Right hindlimb (tissue), 1 donor: Measurements from ENCODE around the gene PPEF1.
"Not testable (repeated sequence)": the region's sequence is repeated elsewhere in the genome, so short reads cannot be mapped to it uniquely, and the experiment has no call there.

ENCODE experiments used
- DNase-seq: peaks from one replicate; pipeline ENCODE4 v3.0.0-alpha.2; 2018

Gene PPEF1

DNA sequence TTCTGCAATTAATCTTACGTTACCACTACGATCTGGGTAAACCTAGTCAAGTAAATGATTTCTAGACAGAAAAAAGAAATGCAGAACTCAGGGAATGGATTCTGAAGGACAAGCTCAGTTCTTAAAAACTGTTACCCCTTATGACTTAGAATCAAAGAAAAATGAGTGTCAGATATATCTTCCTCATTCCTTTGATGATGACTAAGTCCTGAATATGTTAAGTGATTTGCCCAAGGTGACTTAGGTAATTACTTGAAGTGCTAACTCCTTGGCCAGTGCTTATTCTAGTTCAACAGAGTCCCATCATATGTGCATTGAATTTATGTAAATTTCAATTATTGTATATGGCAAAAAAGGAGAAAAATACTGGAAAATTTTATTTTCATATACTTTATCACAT is 92.5 kb downstream of the PPEF1 start:
- DNase-seq = no peak

DNA sequence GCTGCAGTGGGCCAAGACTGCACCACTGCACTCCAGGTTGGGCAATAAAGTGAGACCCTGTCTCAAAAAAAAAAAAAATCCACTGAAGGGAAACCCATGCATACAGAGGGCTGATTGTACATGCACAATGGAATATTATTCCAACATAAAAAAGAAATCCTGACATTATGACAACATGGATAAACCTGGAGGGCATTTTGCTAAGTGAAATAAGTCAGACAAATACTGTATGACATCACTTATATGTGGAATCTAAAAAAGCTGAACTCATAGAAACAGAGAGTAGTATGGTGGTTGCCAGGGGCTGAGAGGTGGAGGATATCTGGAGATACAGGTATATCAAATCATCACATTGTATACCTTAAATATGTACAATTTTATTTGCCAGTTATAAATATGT is 102.2 kb downstream of the PPEF1 start:
- no peak for DNase-seq

GRCh38 chrX:18810416-18810815 is 103.0 kb downstream of the PPEF1 start:
- no peak for DNase-seq

DNA sequence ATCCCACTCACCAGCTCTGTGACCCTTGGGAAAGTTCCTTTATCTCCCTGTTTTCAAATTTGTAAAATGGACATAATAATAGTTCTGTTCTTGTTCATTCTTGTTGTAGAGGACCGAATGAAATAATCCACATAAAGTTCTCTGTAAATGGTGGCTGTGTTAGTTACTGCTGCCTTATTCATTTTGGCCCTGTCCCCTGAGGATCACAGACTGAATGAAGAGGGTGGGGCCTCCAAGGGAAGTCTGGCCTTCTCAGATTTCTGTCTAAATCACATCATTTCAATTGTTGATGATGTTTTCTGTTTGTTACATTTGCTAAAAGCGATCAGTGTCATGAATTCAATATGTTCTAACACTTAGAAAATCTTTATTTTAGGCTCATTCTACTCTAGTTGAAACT is 117.9 kb downstream of the PPEF1 start:
- DNase-seq = no peak

DNA sequence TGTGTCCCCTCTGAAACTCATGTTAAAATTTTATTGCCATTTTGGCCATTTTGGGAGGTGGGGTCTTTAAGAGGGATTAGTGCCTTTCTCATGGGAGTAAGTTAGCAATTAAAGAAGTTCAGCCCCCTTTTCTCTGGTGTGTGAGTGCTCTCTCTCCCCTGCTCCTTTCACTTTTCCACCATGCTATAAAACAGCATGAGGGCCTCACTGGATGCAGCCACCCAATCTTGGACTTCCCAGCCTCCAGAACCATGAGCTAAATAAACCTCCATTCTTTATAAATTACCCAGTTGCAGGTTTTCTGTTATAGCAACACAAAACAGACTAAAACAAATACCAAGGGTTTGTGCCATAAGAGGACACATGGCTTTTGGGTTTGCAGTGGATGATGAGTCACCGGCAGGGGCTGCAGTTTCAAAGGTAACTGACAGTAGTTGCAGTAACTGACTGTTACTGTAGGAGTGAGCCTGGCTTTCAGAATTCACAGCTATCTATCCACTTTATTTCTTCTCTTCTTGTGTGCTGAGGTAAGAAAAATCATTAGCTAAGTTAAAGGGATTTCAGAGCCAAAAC is 121.5 kb downstream of the PPEF1 start:
- no peak for DNase-seq

- peak; percentile 73 for DNase-seq
These were observed 125.8 kb downstream of the PPEF1 start for GRCh38 chrX:18833071-18833731.

DNA sequence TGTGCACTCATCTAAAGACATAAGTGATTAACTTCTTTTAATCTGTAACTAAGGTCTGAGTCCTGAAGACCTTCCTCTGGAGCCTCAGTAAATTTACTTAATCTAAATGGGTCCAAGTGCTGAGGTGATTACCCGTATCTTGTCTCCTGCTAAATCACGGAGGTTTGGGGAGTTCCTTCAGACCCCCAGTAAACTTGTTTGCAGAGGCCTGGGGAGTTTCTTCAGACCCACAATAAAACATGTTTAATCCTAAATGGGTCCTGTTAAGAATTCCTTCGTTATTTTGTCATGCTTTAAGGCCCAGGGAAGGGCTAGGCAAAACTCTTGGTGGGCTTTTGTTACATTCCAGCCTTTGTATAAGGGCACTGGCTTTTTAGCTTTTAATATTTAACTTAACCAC is 140.5 kb downstream of the PPEF1 start:
- DNase-seq = not testable (repeated sequence)

- DNase-seq = no peak
These were observed 148.6 kb downstream of the PPEF1 start for GRCh38 chrX:18855919-18856644.

- no peak for DNase-seq
These were observed 149.2 kb downstream of the PPEF1 start for GRCh38 chrX:18856645-18856997.

GRCh38 chrX:18861511-18861910 is 154.1 kb downstream of the PPEF1 start:
- no peak for DNase-seq

DNA sequence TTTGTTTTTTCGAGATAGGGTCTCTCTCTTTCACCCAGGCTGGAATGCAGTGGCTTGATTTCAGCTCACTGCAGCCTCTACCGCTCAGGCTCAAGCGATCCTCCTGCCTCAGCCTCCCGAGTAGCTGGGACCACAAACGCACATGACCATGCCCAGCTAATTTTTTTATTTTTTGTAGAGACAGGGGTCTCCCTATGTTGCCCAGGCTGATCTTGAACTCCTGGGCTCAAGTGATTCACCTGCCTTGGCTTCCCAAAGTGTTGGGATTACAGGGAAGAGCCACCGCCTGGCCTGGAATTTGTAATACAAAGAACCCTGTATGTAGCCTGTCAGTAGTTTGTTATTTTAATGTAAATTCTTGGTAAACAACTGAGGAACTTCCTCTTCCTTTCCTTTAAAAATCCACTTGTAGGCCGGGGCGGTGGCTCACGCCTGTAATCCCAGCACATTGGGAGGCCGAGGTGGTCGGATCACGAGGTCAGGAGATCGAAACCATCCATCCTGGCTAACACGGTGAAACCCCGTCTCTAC is 157.0 kb downstream of the PPEF1 start:
- DNase-seq = no peak

DNA sequence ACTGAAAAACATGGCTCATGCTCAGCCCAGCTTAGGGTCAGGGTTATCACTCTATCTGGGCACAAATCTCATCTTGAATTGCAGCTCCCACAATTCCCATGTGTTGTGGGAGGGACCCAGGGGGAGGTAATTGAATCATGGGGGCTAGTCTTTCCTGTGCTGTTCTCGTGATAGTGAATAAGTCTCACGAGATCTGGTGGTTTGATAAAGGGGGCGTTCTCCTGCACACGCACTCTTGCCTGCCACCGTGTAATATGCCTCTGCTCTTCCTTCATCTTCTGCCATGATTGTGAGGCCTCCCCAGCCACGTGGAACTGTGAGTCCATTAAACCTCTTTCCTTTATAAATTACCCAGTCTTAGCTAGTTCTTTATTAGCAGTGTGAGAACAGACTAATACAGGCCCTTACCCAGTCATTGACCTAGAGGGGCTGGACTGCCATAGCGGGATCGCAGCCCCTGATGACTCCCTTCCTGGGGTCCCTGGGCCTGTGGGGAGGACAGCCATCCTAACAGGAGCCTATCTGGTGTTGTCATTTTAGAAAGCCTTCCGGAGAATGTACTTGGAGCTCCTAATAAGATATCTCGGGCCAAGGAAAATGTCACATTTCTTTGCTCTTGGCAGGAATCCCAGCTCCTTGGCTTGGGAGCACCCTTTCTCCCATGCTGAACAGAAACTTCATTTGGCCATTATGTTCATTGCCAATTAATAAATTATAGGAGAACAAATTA is 163.9 kb downstream of the PPEF1 start:
- no peak for DNase-seq

DNA sequence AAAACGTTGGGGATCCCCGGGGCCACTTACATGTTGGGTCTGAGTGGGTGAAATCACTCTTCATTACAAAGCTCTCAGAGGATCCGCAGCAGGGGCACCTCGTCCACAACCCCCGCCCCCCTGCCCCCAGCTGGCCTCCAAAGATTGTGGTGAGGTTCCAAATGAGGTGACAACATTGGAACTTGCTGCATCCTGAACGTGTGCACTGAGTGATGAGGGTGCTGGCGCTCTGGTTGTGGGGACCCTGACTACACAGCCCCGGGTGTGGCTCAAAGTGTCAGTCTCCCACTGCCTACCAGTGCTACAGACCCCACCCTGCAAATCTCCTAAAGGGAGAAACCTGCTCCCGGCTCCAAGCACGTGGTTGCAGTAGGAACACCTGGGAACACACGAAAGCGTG is 164.5 kb downstream of the PPEF1 start:
- no peak for DNase-seq

DNA sequence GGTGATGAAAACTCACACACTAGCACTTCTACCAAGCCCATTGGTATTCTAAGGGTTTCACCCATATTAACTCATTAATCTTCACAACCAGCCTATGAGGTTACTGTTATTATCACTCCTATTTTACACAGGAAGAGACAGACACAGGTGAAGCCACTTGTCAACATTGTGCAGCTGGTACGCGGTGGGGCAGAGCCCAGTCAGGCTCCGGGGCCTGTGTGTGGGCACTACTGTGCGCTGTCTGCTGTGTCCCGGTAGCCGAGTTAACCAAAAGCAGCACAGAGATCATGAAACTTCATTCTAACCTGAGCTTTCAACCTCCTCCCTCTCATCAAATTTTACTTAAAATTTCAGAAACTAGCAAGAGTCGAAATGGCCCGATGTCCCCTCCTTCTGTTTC is 165.2 kb downstream of the PPEF1 start:
- DNase-seq = no peak

DNA sequence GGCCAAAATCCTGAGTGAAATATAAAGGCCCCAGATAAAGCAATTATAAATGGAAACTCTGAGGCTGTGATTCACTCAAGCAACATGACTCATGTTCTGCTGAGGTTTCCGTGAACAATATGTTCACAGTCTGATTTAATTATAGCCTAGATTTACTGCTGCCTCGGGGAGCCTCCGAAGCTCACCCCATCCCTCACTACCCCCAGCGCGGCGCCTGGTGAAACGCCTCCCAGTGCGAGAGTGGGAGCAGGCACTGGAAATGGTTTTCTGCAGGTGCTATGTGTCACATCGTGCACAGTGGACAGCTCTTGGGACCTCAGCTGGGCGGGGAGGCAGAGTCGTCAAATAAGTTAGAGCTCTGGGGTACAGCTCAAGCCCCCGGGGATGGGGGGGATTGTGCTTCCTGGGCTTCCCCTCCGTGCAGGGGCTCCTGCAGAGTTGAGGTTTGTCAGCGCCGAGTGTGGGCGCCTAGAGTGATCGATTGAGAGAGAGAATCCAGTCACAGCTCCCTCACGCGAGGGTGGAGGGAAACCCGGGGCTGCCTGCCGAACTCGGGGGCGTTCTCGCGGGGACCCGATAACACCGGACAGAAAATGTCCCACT is 165.8 kb downstream of the PPEF1 start:
- DNase-seq = no peak

DNA sequence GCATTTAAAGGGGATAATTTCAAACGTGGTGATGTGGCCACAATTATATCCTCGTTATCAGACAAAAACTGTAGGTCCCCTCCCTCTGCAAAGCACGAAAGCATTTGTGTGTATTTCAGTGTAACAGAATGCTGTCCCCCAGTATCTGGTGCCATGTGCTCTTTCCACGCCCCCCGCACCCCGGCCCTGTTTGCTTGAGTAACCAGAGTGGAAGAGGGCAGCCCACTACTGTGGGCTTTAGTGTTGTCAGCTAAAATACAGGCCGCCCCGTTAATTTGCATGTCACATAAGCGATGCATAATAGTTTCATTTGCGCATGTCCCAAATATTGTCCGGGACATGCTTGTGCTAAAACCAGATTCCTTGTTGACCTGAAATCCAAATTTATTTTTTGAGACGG is 166.4 kb downstream of the PPEF1 start:
- no peak for DNase-seq

- DNase-seq = no peak
These were observed 167.3 kb downstream of the PPEF1 start for GRCh38 chrX:18874560-18875255.

GRCh38 chrX:18875256-18875878 is 167.9 kb downstream of the PPEF1 start:
- DNase-seq = no peak

GRCh38 chrX:18877469-18877868 is 170.0 kb downstream of the PPEF1 start:
- DNase-seq = no peak
